ENCODE results near the gene SRGAP3. TPM values are rescaled to one million over a fixed set of nuclear protein-coding genes. Genes with fewer than 3 reads are reported as not detected.

SRGAP3 gene
- total and polyA plus RNA-seq, 10 of the 15 experiments (the other 5 are each of a cell fraction or from before 2014, with no cell fraction given), result 0.32 to 1.7 (median 0.99) TPM

DNA sequence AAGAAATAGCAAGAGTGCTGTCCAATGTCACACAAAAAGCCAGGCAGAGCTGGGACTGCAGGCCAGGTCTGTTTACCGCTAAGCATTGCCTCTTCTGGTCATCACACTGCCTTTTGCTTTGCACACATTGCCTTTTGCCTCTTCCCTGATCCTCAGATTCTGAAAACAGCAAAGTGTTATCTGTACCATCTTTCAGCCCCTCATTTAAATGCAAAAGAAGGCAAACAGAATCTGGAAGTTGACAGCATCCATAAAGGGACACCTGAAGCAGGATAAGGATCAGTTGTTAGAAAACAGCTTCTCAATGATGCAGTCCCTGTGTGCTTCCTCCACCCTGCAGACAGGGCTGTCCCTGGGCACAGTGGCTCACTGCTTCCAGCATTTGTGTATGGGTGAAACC, 179.5 kb downstream of the SRGAP3 start (continued):
- TF ChIP-seq SPI1 (IDR thresholded peaks at IDR 0.05; ENCODE audit: borderline replicate concordance, insufficient read depth, low read depth, low read length), result no peak
- TF ChIP-seq MTA2 (IDR thresholded peaks at IDR 0.05; ENCODE audit: low read depth), result no peak
- no peak for TF ChIP-seq RBBP5 (conservative IDR thresholded peaks at IDR 0.05)

DNA sequence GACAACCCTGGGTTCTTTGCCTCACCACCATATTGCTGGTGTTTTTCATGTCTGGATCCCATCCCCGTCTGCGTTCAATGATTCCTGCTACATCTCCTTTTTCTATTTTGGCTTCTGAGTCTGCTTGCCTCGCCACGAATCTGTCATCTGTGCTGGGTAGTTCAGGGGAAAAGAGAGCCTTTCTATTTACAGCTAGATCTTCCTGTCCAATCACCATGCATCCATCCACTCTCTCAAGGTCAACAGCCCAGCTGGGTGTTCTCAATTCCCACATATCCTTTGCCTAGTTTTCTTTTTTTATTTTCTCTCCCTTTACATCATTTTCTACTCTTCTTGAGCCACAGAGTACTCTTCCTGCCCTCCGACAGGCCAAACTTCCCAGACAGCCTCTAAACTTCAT, 181.4 kb downstream of the SRGAP3 start:
- Histone ChIP-seq H3K9ac (ENCODE audit: control insufficient read depth, insufficient read depth, low read length) (no peak overlapping the region), H3K27ac (ENCODE audit: control insufficient read depth, insufficient read depth) (no peak overlapping the region), H2AFZ (ENCODE audit: control insufficient read depth, low read depth, low read length) (no peak overlapping the region), H3K4me2 (ENCODE audit: control insufficient read depth, insufficient read depth) (no peak overlapping the region), H4K20me1 (ENCODE audit: control insufficient read depth, insufficient read depth) (no peaks in the 10 kb centered on the region; the same call in 1 of the 2 replicates), H3K79me2 (ENCODE audit: control insufficient read depth, insufficient read depth, low read length) (no peaks in the 10 kb centered on the region), H3K9me3 (replicated peaks; ENCODE audit: control insufficient read depth, insufficient read depth, low read length) (no peaks in the 10 kb centered on the region), H3K4me1 (ENCODE audit: control insufficient read depth, insufficient read depth, low read length) (no peaks in the 10 kb centered on the region), H3K4me3 (no peak overlapping the region), H3K27me3 (replicated peaks in 1 of 2; ENCODE audit: control insufficient read depth in 2 of 2, insufficient read depth in 2 of 2, low read length in 1 of 2) (no peaks in the 10 kb centered on the region), H3K36me3 (ENCODE audit: control insufficient read depth in 2 of 2, insufficient read depth in 2 of 2, low read length in 1 of 2) (no peaks in the 10 kb centered on the region)
- in situ Hi-C loops (cut with MboI), result loop anchor here (5.0 kb wide), 2 partner anchors 96 to 234 kb away; no protein-coding TSS in a partner anchor
- SMC1A ChIA-PET (ENCODE audit: uncharacterized antibody, unreplicated experiment), result interaction anchor here (1.8 to 2.0 kb wide), 2 partner anchors 81 to 98 kb away, joined by 5 to 7 read pairs; no protein-coding TSS in a partner anchor
- intact Hi-C loops (cut with micrococcal nuclease; ENCODE audit: unreplicated experiment), result loop anchor here (10.0 kb wide), 1 partner anchor 403 kb away; no protein-coding TSS in a partner anchor
- POLR2A ChIA-PET, result no interaction called here
- no TSS peak for BruUV-seq (replicated peaks)
- DNase-seq (ENCODE audit: low read depth, low spot score) (no peak), FAIRE-seq (no peak), ATAC-seq (no peak)
- WGBS (ENCODE audit: insufficient coverage, insufficient replicate concordance, low lambda C conversion rate, missing lambda C conversion rate), result 39% methylated on average over 5 of the region's 5 CpGs
- RAD21 ChIA-PET (ENCODE audit: unreplicated experiment), result no interaction called here
- CTCF ChIA-PET, result interaction anchor here (0.8 to 6.9 kb wide), 10 partner anchors 14 to 404 kb away, joined by 3 to 56 read pairs (median 4); no protein-coding TSS in a partner anchor
- TF ChIP-seq JUNB (IDR thresholded peaks at IDR 0.05), result no peak
- TF ChIP-seq, protein P1, sequence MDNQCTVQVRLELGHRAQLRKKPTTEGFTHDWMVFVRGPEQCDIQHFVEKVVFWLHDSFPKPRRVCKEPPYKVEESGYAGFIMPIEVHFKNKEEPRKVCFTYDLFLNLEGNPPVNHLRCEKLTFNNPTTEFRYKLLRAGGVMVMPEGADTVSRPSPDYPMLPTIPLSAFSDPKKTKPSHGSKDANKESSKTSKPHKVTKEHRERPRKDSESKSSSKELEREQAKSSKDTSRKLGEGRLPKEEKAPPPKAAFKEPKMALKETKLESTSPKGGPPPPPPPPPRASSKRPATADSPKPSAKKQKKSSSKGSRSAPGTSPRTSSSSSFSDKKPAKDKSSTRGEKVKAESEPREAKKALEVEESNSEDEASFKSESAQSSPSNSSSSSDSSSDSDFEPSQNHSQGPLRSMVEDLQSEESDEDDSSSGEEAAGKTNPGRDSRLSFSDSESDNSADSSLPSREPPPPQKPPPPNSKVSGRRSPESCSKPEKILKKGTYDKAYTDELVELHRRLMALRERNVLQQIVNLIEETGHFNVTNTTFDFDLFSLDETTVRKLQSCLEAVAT (IDR thresholded peaks at IDR 0.05), result no peak
- TF ChIP-seq FOXM1 (IDR thresholded peaks at IDR 0.05; ENCODE audit: low read depth, low read length), result no peak
- no peak for TF ChIP-seq NFYA (IDR thresholded peaks at IDR 0.05; ENCODE audit: borderline replicate concordance, low read depth, low read length)
- TF ChIP-seq FOS (IDR thresholded peaks at IDR 0.05; ENCODE audit: borderline replicate concordance, extremely low read depth, insufficient read length), result no peak
- TF ChIP-seq EP300 (IDR thresholded peaks at IDR 0.05; ENCODE audit: borderline replicate concordance in 1 of 2, control insufficient read depth in 1 of 2, low read depth in 2 of 2, low read length in 2 of 2), result no peak
- no peak for TF ChIP-seq ZSCAN29 (IDR thresholded peaks at IDR 0.05)
- TF ChIP-seq, protein P2, sequence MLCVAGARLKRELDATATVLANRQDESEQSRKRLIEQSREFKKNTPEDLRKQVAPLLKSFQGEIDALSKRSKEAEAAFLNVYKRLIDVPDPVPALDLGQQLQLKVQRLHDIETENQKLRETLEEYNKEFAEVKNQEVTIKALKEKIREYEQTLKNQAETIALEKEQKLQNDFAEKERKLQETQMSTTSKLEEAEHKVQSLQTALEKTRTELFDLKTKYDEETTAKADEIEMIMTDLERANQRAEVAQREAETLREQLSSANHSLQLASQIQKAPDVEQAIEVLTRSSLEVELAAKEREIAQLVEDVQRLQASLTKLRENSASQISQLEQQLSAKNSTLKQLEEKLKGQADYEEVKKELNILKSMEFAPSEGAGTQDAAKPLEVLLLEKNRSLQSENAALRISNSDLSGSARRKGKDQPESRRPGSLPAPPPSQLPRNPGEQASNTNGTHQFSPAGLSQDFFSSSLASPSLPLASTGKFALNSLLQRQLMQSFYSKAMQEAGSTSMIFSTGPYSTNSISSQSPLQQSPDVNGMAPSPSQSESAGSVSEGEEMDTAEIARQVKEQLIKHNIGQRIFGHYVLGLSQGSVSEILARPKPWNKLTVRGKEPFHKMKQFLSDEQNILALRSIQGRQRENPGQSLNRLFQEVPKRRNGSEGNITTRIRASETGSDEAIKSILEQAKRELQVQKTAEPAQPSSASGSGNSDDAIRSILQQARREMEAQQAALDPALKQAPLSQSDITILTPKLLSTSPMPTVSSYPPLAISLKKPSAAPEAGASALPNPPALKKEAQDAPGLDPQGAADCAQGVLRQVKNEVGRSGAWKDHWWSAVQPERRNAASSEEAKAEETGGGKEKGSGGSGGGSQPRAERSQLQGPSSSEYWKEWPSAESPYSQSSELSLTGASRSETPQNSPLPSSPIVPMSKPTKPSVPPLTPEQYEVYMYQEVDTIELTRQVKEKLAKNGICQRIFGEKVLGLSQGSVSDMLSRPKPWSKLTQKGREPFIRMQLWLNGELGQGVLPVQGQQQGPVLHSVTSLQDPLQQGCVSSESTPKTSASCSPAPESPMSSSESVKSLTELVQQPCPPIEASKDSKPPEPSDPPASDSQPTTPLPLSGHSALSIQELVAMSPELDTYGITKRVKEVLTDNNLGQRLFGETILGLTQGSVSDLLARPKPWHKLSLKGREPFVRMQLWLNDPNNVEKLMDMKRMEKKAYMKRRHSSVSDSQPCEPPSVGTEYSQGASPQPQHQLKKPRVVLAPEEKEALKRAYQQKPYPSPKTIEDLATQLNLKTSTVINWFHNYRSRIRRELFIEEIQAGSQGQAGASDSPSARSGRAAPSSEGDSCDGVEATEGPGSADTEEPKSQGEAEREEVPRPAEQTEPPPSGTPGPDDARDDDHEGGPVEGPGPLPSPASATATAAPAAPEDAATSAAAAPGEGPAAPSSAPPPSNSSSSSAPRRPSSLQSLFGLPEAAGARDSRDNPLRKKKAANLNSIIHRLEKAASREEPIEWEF (IDR thresholded peaks at IDR 0.05; ENCODE audit: insufficient replicate concordance, low read depth, low read length), result no peak
- TF ChIP-seq, protein P3, sequence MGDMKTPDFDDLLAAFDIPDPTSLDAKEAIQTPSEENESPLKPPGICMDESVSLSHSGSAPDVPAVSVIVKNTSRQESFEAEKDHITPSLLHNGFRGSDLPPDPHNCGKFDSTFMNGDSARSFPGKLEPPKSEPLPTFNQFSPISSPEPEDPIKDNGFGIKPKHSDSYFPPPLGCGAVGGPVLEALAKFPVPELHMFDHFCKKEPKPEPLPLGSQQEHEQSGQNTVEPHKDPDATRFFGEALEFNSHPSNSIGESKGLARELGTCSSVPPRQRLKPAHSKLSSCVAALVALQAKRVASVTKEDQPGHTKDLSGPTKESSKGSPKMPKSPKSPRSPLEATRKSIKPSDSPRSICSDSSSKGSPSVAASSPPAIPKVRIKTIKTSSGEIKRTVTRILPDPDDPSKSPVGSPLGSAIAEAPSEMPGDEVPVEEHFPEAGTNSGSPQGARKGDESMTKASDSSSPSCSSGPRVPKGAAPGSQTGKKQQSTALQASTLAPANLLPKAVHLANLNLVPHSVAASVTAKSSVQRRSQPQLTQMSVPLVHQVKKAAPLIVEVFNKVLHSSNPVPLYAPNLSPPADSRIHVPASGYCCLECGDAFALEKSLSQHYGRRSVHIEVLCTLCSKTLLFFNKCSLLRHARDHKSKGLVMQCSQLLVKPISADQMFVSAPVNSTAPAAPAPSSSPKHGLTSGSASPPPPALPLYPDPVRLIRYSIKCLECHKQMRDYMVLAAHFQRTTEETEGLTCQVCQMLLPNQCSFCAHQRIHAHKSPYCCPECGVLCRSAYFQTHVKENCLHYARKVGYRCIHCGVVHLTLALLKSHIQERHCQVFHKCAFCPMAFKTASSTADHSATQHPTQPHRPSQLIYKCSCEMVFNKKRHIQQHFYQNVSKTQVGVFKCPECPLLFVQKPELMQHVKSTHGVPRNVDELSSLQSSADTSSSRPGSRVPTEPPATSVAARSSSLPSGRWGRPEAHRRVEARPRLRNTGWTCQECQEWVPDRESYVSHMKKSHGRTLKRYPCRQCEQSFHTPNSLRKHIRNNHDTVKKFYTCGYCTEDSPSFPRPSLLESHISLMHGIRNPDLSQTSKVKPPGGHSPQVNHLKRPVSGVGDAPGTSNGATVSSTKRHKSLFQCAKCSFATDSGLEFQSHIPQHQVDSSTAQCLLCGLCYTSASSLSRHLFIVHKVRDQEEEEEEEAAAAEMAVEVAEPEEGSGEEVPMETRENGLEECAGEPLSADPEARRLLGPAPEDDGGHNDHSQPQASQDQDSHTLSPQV (IDR thresholded peaks at IDR 0.05), result no peak
